Lung (tissue), 12 donors: Measurements from ENCODE around the gene PCDH9. TPM values are rescaled to one million over a fixed set of nuclear protein-coding genes. Genes with fewer than 3 reads are reported as not detected.

Experiments
- ATAC-seq: fragments of 200-7000 bp; cut with Tn5 transposase; one replicate; pipeline ENCODE4 v1.9.1; 2020; ENCODE audit warnings: moderate number of reproducible peaks; ENCODE audit not compliant: insufficient read depth, low FRiP score
- DNase-seq, 3 donors: peaks; one replicate each; pipeline ENCODE4 v3.0.0-alpha.2; 2013 to 2017
- H3K27ac ChIP-seq, 2 donors: one replicate each; pipeline ENCODE4 v1.5.1; 2013; ENCODE audit warnings: mild to moderate bottlenecking in 2 of 2, moderate library complexity in 2 of 2, control low read depth in 1 of 2, inconsistent platforms in 1 of 2, low read depth in 1 of 2, low read length in 1 of 2
- H3K27me3 ChIP-seq, 3 donors: one replicate each; pipeline ENCODE4 v1.5.1; 2013; ENCODE audit warnings: low read length in 2 of 3; ENCODE audit not compliant: control insufficient read depth in 3 of 3, insufficient read depth in 3 of 3
- H3K36me3 ChIP-seq, 4 donors: one replicate each; pipeline ENCODE4 v1.5.1; 2013; ENCODE audit warnings: low read length in 4 of 4, mild to moderate bottlenecking in 1 of 4, moderate library complexity in 1 of 4; ENCODE audit not compliant: control insufficient read depth in 4 of 4, insufficient read depth in 4 of 4
- H3K4me1 ChIP-seq, 5 donors: one replicate each; pipeline ENCODE4 v1.5.1; 2013; ENCODE audit warnings: low read length in 5 of 5, mild to moderate bottlenecking in 2 of 5, moderate library complexity in 1 of 5; ENCODE audit not compliant: control insufficient read depth in 5 of 5, insufficient read depth in 5 of 5
- H3K4me3 ChIP-seq: one replicate; pipeline ENCODE4 v1.5.1; 2013; ENCODE audit warnings: mild to moderate bottlenecking, control low read depth, moderate library complexity
- H3K9ac ChIP-seq, 2 donors: one replicate each; pipeline ENCODE4 v1.5.1; 2013; ENCODE audit warnings: low read length in 2 of 2, control low read depth in 1 of 2; ENCODE audit not compliant: insufficient read depth in 1 of 2
- H3K9me3 ChIP-seq, 4 donors: one replicate each; pipeline ENCODE4 v1.5.1; 2013; ENCODE audit warnings: low read length in 3 of 4, mild to moderate bottlenecking in 1 of 4, moderate library complexity in 1 of 4; ENCODE audit not compliant: control insufficient read depth in 4 of 4, insufficient read depth in 3 of 4
- WGBS, 2 donors: extraction: QIAGEN DNeasy Blood & Tissue Kit; methylation state at CpG; one replicate each; pipeline ENCODE4 v1.1.7; 2013; 5-methylcytosine and 5-hydroxymethylcytosine counted together
- polyA plus RNA-seq, 2 donors: library from polyadenylated mRNA; stranded (reverse); fragments of 200-250 nt; gene quantifications; one replicate each; pipeline ENCODE4 v1.2.1, GENCODE V29; 2013
- total RNA-seq, 2 donors: library from RNA; depleted of rRNA in 1 of 2; stranded (reverse); fragments of >200 nt in 1 of 2; gene quantifications; one replicate each; pipeline ENCODE4 v1.2.1, GENCODE V29; 2014 to 2021
- TF ChIP-seq, protein P1 (sequence below): IDR thresholded peaks from 2 replicates; pipeline ENCODE4 v1.5.1; 2012; ENCODE audit warnings: mild to moderate bottlenecking; ENCODE audit errors: control extremely low read depth, extremely low read depth
- donor health status: control.
- donor health status: control.
- donor health status: Bipolar disorder and iron deficiency.
- donor health status: healthy.
- donor health status: DM: yes; HTN: yes; CAD: no.

The PCDH9 gene
- total and polyA plus RNA-seq, 4 donors, result 0.68 to 22.2 (median 4.1) TPM

DNA sequence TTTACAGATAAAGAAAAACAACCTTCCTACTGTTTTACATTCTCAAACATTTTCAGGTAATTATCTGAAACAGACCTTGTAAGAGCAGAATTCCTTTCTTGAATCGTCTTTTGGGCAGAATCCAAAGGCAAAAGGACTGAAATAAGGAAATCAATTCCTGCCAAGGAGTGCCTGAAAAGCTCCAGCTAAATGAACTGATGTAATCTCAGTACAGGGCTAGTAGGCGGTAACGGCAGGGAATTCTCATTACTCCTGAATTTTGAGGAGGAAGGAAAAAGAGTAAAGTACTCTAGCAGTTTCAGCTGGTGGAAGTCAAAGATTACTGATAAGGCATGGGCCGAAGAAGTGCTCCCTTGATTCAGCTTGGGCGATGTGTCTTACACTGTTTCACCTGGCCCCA, 168.4 kb downstream of the PCDH9 start:
- DNase-seq, result no peak
- TF ChIP-seq, protein P1, sequence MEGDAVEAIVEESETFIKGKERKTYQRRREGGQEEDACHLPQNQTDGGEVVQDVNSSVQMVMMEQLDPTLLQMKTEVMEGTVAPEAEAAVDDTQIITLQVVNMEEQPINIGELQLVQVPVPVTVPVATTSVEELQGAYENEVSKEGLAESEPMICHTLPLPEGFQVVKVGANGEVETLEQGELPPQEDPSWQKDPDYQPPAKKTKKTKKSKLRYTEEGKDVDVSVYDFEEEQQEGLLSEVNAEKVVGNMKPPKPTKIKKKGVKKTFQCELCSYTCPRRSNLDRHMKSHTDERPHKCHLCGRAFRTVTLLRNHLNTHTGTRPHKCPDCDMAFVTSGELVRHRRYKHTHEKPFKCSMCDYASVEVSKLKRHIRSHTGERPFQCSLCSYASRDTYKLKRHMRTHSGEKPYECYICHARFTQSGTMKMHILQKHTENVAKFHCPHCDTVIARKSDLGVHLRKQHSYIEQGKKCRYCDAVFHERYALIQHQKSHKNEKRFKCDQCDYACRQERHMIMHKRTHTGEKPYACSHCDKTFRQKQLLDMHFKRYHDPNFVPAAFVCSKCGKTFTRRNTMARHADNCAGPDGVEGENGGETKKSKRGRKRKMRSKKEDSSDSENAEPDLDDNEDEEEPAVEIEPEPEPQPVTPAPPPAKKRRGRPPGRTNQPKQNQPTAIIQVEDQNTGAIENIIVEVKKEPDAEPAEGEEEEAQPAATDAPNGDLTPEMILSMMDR, result no peak
- Histone ChIP-seq H3K9me3 (no peaks in the 10 kb centered on the region), H3K4me1 (peaks cover 0 to 4% (median 0%) of the 10 kb centered on the region in 5 donors), H3K27me3 (no peaks in the 10 kb centered on the region), H3K27ac (no peak overlapping the region), H3K4me3 (no peak overlapping the region), H3K36me3 (no peaks in the 10 kb centered on the region), H3K9ac (no peak overlapping the region)
- ATAC-seq, result no peak
- WGBS, 2 donors, result 61 to 74% methylated on average over 5 of the region's 5 CpGs

DNA sequence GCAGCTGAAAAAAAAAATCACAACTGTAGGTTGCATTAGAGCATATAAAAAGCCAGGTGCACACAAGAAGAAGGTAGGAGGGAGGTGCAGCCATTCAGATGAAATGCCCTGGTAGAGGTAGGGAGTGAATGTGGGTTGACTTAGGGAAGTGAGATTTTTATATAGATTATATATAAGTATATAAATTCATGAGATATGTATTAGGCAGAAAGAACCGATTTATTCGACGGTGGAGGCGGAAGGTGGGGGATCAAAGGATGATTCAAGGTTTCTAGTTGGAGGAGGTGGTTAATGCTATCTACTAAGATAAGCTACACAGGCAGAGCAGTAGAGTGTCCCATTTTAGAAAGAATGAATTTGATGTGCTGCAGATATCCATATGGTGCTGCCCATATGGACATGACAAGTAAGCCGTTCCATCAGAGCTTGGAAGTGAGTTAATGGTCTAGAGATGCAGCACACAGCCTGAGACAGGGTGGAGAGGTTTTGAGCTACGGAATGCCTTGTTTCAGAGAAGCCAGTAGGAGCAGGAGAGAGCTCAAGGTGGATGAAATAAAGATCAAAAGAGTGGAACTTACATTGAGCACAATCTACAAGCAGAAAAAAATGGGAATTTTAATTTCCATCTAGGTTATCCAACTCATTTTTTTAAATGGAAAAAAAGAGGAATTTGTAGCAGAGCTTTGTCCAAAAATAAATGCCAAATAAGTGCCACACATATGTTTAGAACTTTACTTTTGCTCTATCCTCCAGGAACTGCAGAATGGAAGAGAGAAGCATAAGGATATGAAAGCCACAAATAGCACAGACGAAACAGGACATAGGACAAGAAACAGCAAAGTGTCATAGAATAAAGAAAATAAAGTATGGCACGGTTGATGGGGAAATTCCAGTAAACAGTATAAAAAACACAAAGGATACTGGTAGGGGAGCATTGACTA, 177.3 kb downstream of the PCDH9 start:
- no peaks in the 10 kb centered on the region for H3K9me3 ChIP-seq
- H3K27me3 ChIP-seq, result no peaks in the 10 kb centered on the region
- TF ChIP-seq, protein P1, result no peak
- peaks cover 0 to 27% (median 2%) of the 10 kb centered on the region in 5 donors for H3K4me1 ChIP-seq
- 90 to 91% methylated on average over 8 of the region's 8 CpGs for WGBS, 2 donors
- H3K9ac ChIP-seq, result no peak overlapping the region
- H3K36me3 ChIP-seq, result no peaks in the 10 kb centered on the region
- no peak overlapping the region for H3K4me3 ChIP-seq
- no peak for ATAC-seq
- no peak for DNase-seq
- H3K27ac ChIP-seq, result no peak overlapping the region

DNA sequence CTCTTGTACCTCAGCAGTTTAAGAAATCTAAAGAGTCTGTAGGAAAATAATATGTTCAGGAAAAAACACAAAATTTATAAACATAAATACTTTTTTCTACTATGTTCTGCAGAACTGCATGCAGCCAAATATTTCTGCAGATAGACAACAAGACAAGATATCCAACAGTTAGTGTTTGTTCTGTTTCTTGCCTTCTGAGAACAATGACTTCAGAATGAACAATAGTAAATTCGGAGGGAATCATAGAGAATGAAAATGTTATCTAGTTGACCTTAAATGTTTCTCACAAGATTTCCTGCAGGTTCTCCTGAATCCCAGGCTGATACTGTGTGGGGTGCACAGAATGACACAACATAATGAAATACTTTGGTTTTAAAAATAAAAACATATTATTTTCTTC, 180.4 kb downstream of the PCDH9 start:
- Histone ChIP-seq H3K4me1 (peaks cover 0 to 39% (median 2%) of the 10 kb centered on the region in 5 donors), H3K27ac (no peak overlapping the region), H3K4me3 (no peak overlapping the region), H3K36me3 (no peaks in the 10 kb centered on the region), H3K27me3 (no peaks in the 10 kb centered on the region), H3K9me3 (no peaks in the 10 kb centered on the region), H3K9ac (no peak overlapping the region)
- DNase-seq (no peak), ATAC-seq (no peak)
- 77% methylated on average over 1 of the region's 1 CpG for WGBS, 2 donors
- TF ChIP-seq, protein P1, result no peak
